GM19043 (cell line): ENCODE results near the gene MKRN2.

Experiments used
- ATAC-seq: cut with Tn5 transposase; IDR thresholded peaks from one replicate; pipeline ENCODE4 v1.9.1; 2021; ENCODE audit warnings: low read depth; ENCODE audit not compliant: unreplicated experiment

MKRN2 gene

GRCh38 chr3:12553921-12554391, 2.9 kb upstream of the MKRN2 start:
- no peak for ATAC-seq

GRCh38 chr3:12556314-12556689, 585 bp upstream of the MKRN2 start:
- no peak for ATAC-seq

GRCh38 chr3:12557473-12558100, 700 bp downstream of the MKRN2 start:
- no peak for ATAC-seq

DNA sequence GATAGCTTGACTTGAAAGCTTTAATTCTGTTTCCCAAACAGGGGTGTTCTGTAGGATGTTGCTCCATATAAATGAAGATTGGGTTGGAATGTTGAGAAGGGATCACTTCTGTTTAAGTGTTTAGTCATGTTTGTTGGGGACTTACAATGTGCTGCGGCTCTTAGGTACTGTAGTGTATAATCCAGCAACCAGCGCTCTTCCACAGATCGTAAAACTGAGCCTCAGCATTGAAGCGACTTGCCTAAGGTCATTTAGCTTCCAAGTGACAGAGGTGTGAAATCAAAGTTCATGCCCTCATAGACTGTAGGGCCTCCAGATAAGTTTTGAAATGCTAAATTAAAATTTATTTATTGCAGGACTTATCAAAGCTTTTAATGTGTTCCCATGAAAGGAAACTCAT, 1.8 kb downstream of the MKRN2 start:
- ATAC-seq, result no peak

DNA sequence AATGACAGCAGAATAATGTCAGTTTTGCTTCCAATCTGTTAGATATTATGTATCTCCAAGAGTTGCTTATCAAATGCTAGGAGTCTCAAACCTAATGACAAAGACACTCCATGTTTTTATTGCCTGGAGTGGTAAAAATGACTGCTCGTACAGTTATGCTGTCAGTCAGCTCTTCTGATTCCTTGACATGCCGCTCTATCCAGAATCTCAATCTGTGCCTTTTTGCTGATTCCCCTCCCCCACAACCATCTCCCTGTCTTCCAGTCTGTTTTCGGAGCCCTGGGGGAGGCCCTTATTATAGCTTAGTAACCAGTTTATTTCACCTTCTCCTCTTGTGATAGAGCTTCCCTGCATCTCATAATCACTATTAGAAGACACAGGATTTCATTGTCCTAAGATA, 2.6 kb downstream of the MKRN2 start:
- ATAC-seq, result no peak

DNA sequence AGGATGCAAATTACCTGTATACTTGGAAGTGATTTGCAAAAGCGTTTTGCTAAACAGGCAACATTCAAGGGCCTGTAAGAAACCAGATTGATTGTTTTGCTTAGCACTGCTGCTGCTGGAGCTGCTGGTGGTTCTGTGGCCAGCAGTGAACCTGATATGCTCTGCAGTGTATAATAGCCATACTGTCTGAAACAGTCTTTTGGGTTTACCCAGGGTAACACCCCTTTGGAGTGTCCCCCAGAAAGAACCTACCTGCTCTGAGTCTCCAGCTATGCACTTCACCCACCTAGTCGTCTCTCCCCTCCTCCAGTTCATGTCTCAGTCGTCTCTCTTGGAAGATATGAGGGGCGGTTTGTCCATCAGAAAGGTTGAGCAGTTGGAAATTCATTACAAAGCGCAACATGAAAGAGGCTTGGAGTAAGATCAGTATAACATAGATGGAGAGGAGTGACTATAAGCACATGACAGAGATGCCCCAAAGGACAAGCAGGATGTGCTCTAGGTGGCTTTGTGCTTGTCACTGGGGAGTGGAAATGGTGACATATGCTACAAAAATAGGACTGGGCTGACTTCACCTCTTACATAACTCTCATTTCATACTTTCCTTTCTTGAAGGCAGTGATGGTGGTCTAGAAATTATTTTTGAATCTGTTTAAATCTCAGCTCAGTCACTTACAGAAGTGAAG, 3.8 kb downstream of the MKRN2 start:
- ATAC-seq, result peak; percentile 33

GRCh38 chr3:12561397-12561796, 4.5 kb downstream of the MKRN2 start:
- no peak for ATAC-seq

GRCh38 chr3:12562451-12562850, 5.6 kb downstream of the MKRN2 start:
- no peak for ATAC-seq

- ATAC-seq, result no peak
These were observed 10.1 kb downstream of the MKRN2 start for GRCh38 chr3:12566976-12567375.

- no peak for ATAC-seq
These were observed 11.9 kb downstream of the MKRN2 start for GRCh38 chr3:12568747-12569146.

DNA sequence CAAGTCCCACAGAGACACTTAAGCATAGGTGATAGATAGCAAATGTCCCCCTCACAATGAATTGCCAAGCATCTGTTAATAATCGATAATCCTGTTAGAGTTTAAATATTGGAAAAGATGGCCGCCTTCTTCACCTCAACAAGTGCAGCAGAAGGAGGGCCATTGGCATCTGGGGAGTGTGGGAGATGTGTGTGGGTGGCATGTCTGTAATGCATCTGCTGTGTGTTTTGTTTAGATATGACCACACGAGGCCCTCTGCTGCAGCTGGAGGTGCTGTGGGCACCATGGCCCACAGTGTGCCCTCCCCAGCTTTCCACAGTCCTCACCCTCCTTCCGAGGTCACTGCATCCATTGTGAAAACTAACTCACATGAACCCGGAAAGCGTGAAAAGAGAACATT, 12.9 kb downstream of the MKRN2 start:
- ATAC-seq, result no peak

DNA sequence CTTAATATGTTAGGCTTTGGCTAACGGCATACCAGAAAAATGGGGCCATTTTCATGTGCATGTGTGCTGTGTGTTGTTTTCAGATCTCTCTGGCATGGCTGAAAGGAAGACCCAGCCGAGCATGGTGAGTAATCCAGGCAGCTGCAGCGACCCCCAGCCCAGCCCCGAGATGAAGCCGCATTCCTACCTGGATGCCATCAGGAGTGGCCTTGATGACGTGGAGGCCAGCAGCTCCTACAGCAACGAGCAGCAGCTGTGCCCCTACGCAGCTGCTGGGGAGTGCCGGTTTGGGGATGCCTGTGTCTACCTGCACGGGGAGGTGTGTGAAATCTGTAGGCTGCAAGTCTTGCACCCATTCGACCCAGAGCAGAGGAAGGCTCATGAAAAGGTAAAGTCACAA, 15.1 kb downstream of the MKRN2 start:
- ATAC-seq, result no peak

- ATAC-seq, result no peak
These were observed 17.2 kb downstream of the MKRN2 start for GRCh38 chr3:12574131-12574530.

DNA sequence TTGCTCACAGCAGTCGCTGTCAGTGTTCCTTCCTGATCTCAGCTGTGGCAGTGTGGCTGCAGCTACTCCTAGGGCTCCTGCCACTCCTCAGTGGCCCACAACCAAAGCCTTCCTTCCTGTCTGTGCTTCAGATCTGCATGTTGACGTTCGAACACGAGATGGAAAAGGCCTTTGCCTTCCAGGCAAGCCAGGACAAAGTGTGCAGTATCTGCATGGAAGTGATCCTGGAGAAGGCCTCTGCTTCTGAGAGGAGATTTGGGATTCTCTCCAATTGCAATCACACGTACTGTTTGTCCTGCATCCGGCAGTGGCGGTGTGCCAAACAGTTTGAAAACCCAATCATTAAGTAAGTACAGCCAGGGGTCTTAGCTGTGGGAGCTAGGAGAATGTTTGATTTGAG, 17.8 kb downstream of the MKRN2 start:
- ATAC-seq, result no peak

GRCh38 chr3:12577379-12577778, 20.5 kb downstream of the MKRN2 start:
- no peak for ATAC-seq

- no peak for ATAC-seq
These were observed 21.9 kb downstream of the MKRN2 start for GRCh38 chr3:12578742-12579141.

DNA sequence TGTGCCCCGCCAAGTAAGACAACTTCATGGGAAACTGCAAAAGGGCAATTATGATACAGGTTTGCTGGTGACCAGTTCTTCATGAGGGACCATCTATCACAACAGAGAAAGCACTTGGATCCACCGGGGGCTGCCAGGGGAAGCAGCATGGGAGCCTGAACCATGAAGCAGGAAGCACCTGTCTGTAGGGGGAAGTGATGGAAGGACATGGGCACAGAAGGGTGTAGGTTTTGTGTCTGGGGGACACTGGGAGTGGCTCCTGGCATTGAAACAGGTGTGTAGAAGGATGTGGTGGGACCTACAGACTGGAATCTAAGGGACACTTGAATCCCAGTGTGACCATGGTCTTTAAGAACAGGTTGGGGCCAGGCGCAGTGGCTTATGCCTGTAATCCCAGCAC, 22.6 kb downstream of the MKRN2 start:
- no peak for ATAC-seq

DNA sequence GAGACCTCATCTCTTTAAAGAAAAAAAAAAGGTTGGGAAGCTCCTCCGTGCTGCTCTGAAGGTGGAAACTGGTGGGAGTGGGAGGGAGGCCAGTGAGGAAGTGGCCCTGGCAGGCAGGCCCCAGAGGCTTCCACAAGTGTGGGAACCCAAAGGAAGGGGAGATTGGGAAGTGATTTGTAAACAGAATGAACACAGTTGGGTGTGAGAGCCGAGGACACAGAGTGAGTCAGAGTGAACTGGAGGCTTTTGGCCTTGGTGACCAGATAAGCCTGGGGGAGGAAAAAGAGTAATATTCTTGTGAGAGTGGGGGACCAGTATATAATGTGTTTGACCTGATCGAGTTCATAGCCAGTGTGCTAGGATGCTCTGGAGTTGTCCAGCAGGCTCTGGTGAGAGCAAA, 23.0 kb downstream of the MKRN2 start:
- no peak for ATAC-seq

- ATAC-seq, result no peak
These were observed 25.8 kb downstream of the MKRN2 start for GRCh38 chr3:12582730-12583129.

GRCh38 chr3:12583280-12583679, 26.4 kb downstream of the MKRN2 start:
- ATAC-seq, result no peak

- no peak for ATAC-seq
These were observed 27.2 kb downstream of the MKRN2 start for GRCh38 chr3:12584083-12584482.

- no peak for ATAC-seq
These were observed 28.3 kb downstream of the MKRN2 start for GRCh38 chr3:12585181-12585580.
